H1 (cell line): ENCODE results near the gene ZNRF2. TPM values are rescaled to one million over a fixed set of nuclear protein-coding genes. Genes with fewer than 3 reads are reported as not detected.

Source experiments
- CTCF ChIA-PET: fragments of 300-600 bp; sonication (Branson Sonifier 250); formaldehyde crosslinking; loops from one replicate; lab custom pipeline; 2021; ENCODE audit not compliant: partially characterized antibody; lab: Charles Lee
- POLR2A ChIA-PET: fragments of 300-600 bp; sonication (Branson Sonifier 250); formaldehyde crosslinking; loops from one replicate; lab custom pipeline; 2021; ENCODE audit warnings: inconsistent platforms; ENCODE audit not compliant: partially characterized antibody; lab: Charles Lee
- DNase-seq, 2 experiments: peaks; one replicate each; pipeline versions ENCODE4 v3.0.0 to v3.0.0-alpha.2; 2010 to 2022; ENCODE audit warnings: low spot score in 2 of 2, low read depth in 1 of 2, mixed read lengths in 1 of 2
- FAIRE-seq: peaks from 2 replicates; lab custom pipeline; 2011; peaks lifted over from hg19 to GRCh38; lab: Jason Lieb, UNC
- H2AFZ ChIP-seq: 2 replicates; pipeline ENCODE4 v1.8.1; 2012; ENCODE audit warnings: low read length, inconsistent platforms
- H2AK5ac ChIP-seq: 2 replicates; pipeline ENCODE4 v1.6.1; 2013; ENCODE audit warnings: low read depth, low read length
- H2BK120ac ChIP-seq: replicated peaks from 2 replicates; pipeline ENCODE3; 2013; ENCODE audit warnings: low read depth, low read length, inconsistent platforms
- H2BK12ac ChIP-seq: 2 replicates; pipeline ENCODE4 v1.6.1; 2013; ENCODE audit warnings: low read depth, low read length
- H2BK15ac ChIP-seq: 2 replicates; pipeline ENCODE4 v1.6.1; 2013; ENCODE audit warnings: low read length
- H2BK20ac ChIP-seq: 2 replicates; pipeline ENCODE4 v1.6.1; 2013; ENCODE audit warnings: low read length
- H2BK5ac ChIP-seq: 2 replicates; pipeline ENCODE4 v1.6.1; 2013; ENCODE audit warnings: low read depth, low read length
- H3K14ac ChIP-seq: 2 replicates; pipeline ENCODE4 v1.6.1; 2013; ENCODE audit warnings: inconsistent platforms; ENCODE audit not compliant: insufficient read length
- H3K18ac ChIP-seq: 2 replicates; pipeline ENCODE4 v1.6.1; 2013; ENCODE audit warnings: low read length; ENCODE audit errors: extremely low read depth
- H3K23ac ChIP-seq: 2 replicates; pipeline ENCODE4 v1.6.1; 2013; ENCODE audit warnings: inconsistent platforms; ENCODE audit not compliant: insufficient read length
- H3K23me2 ChIP-seq: 2 replicates; pipeline ENCODE4 v1.6.1; 2013; ENCODE audit warnings: low read depth, low read length
- H3K27ac ChIP-seq: 2 replicates; pipeline ENCODE4 v1.6.1; 2011; ENCODE audit warnings: low read depth, low read length, inconsistent platforms
- H3K27me3 ChIP-seq, 4 experiments: replicated peaks in 1 of 4; 1 replicate in 1 of 4; 2 replicates in 3 of 4; pipeline versions ENCODE4 v1.6.1 to v1.8.1; 2011 to 2013; ENCODE audit warnings: low read length in 3 of 4, mild to moderate bottlenecking in 3 of 4, inconsistent platforms in 2 of 4, mixed read lengths in 2 of 4, moderate library complexity in 1 of 4; ENCODE audit not compliant: control insufficient read depth in 3 of 4, insufficient read depth in 3 of 4; ENCODE audit errors: extremely low read depth in 1 of 4
- H3K36me3 ChIP-seq, 4 experiments: 2 replicates each; pipeline versions ENCODE4 v1.6.1 to v1.8.1; 2011 to 2013; ENCODE audit warnings: mild to moderate bottlenecking in 4 of 4, low read length in 3 of 4, moderate library complexity in 2 of 4, control low read depth in 1 of 4, inconsistent platforms in 1 of 4; ENCODE audit not compliant: insufficient read depth in 4 of 4, control insufficient read depth in 2 of 4
- H3K4ac ChIP-seq: replicated peaks from 2 replicates; pipeline ENCODE3; 2013; ENCODE audit warnings: low read length, low read depth, mixed read lengths, inconsistent platforms; ENCODE audit not compliant: insufficient read length
- H3K4me1 ChIP-seq, 4 experiments: replicated peaks in 1 of 4; 1 replicate in 1 of 4; 2 replicates in 3 of 4; pipeline versions ENCODE4 v1.6.1 to v1.8.1; 2011 to 2013; ENCODE audit warnings: low read length in 3 of 4, inconsistent platforms in 2 of 4, mixed read lengths in 1 of 4; ENCODE audit not compliant: insufficient read depth in 4 of 4, control insufficient read depth in 3 of 4
- H3K4me2 ChIP-seq, 2 experiments: 2 replicates each; pipeline versions ENCODE4 v1.6.1 to v1.8.1; 2011 to 2013; ENCODE audit warnings: low read depth in 2 of 2, low read length in 2 of 2, control low read depth in 1 of 2, inconsistent platforms in 1 of 2, mild to moderate bottlenecking in 1 of 2; ENCODE audit not compliant: insufficient read depth in 1 of 2
- H3K4me3 ChIP-seq, 4 experiments: fragments of 200-600, 300-600 bp in 1 of 4; sonication (generic), shearing (Covaris generic), sonication (Bioruptor Twin) in 1 of 4; 2 replicates each; pipeline versions ENCODE4 v1.5.1 to v1.8.1; 2011 to 2016; ENCODE audit warnings: low read length in 4 of 4, low read depth in 3 of 4, control low read depth in 2 of 4, inconsistent platforms in 2 of 4, mild to moderate bottlenecking in 2 of 4, mixed read lengths in 1 of 4, moderate library complexity in 1 of 4; ENCODE audit not compliant: insufficient read depth in 2 of 4; ENCODE audit errors: extremely low read depth in 1 of 4
- H3K56ac ChIP-seq: replicated peaks from 2 replicates; pipeline ENCODE3; 2013; ENCODE audit warnings: low read depth, mild to moderate bottlenecking, mixed read lengths, low read length, inconsistent platforms; ENCODE audit not compliant: insufficient read length
- H3K79me1 ChIP-seq: 2 replicates; pipeline ENCODE4 v1.6.1; 2013; ENCODE audit warnings: low read depth, low read length, control low read depth
- H3K79me2 ChIP-seq, 2 experiments: 2 replicates each; pipeline versions ENCODE4 v1.6.1 to v1.8.1; 2012 to 2013; ENCODE audit warnings: low read length in 2 of 2, mild to moderate bottlenecking in 2 of 2, inconsistent platforms in 1 of 2; ENCODE audit not compliant: insufficient read depth in 2 of 2, control insufficient read depth in 1 of 2
- H3K9ac ChIP-seq, 4 experiments: replicated peaks in 1 of 4; 1 replicate in 1 of 4; 2 replicates in 3 of 4; pipeline versions ENCODE4 v1.6.1 to v1.8.1; 2011 to 2013; ENCODE audit warnings: low read depth in 3 of 4, low read length in 3 of 4, control low read depth in 2 of 4, mild to moderate bottlenecking in 2 of 4, moderate library complexity in 2 of 4, inconsistent platforms in 1 of 4; ENCODE audit errors: extremely low read depth in 1 of 4
- H3K9me3 ChIP-seq, 2 experiments: 2 replicates each; pipeline versions ENCODE4 v1.6.1 to v1.8.1; 2012 to 2013; ENCODE audit warnings: mild to moderate bottlenecking in 2 of 2, moderate library complexity in 2 of 2, control low read depth in 1 of 2, inconsistent platforms in 1 of 2, low read depth in 1 of 2, low read length in 1 of 2, mixed read lengths in 1 of 2; ENCODE audit not compliant: insufficient read depth in 2 of 2
- H4K20me1 ChIP-seq, 2 experiments: replicated peaks in 1 of 2; 2 replicates each; pipeline versions ENCODE3 to v1.8.1; 2011 to 2013; ENCODE audit warnings: inconsistent platforms in 2 of 2, low read length in 2 of 2, mild to moderate bottlenecking in 1 of 2; ENCODE audit not compliant: insufficient read depth in 2 of 2, control insufficient read depth in 1 of 2
- H4K5ac ChIP-seq: 2 replicates; pipeline ENCODE4 v1.6.1; 2013; ENCODE audit warnings: low read length, low read depth, mixed read lengths, inconsistent platforms; ENCODE audit not compliant: insufficient read length
- H4K8ac ChIP-seq: 2 replicates; pipeline ENCODE4 v1.8.0; 2013; ENCODE audit warnings: mild to moderate bottlenecking, moderate library complexity, low read length, inconsistent platforms; ENCODE audit not compliant: insufficient read depth; ENCODE audit errors: extremely low read depth
- H4K91ac ChIP-seq: replicated peaks from 2 replicates; pipeline ENCODE3; 2013; ENCODE audit warnings: low read length, mixed read lengths, inconsistent platforms; ENCODE audit not compliant: insufficient read length
- EGR1 ChIP-seq: IDR thresholded peaks from 2 replicates; pipeline ENCODE4 v1.6.1; 2011; ENCODE audit warnings: low read depth, low read length, borderline replicate concordance
- KDM1A ChIP-seq: fragments of 200-600, 300-600 bp; sonication (generic); IDR thresholded peaks from 2 replicates; pipeline ENCODE4 v1.7.1; 2016; ENCODE audit warnings: mild to moderate bottlenecking, low read length, borderline replicate concordance
- SAP30 ChIP-seq: fragments of 300-600 bp; sonication (generic); IDR thresholded peaks from 2 replicates; pipeline ENCODE4 v1.7.1; 2012; ENCODE audit warnings: low read length, moderate library complexity, mild to moderate bottlenecking, inconsistent platforms; ENCODE audit not compliant: insufficient read depth, insufficient replicate concordance
- SIX5 ChIP-seq: IDR thresholded peaks from 2 replicates; pipeline ENCODE4 v1.6.1; 2011; ENCODE audit warnings: mild to moderate bottlenecking, low read depth, low read length
- ZNF274 ChIP-seq: IDR thresholded peaks from 2 replicates; pipeline ENCODE4 v1.7.0; 2012; ENCODE audit warnings: low read length, borderline replicate concordance; ENCODE audit errors: extremely low read depth
- WGBS, 2 experiments: shearing (Covaris generic) in 1 of 2; methylation state at CpG; one replicate each; pipeline versions ENCODE4 v1.1.6 to v1.1.7; 2013 to 2015; ENCODE audit warnings: low lambda C conversion rate in 2 of 2, mixed read lengths in 2 of 2, inconsistent platforms in 1 of 2, low coverage in 1 of 2, missing lambda C conversion rate in 1 of 2; ENCODE audit not compliant: insufficient replicate concordance in 2 of 2, insufficient coverage in 1 of 2, insufficient read length in 1 of 2; ENCODE audit errors: extremely low coverage in 1 of 2, missing lambda C conversion rate in 1 of 2; 5-methylcytosine and 5-hydroxymethylcytosine counted together
- polyA plus RNA-seq, 7 experiments: library from polyadenylated mRNA; depleted of rRNA in 3 of 7; stranded (reverse) in 5 of 7; unstranded in 2 of 7; fragments of >200 nt in 5 of 7; fragments of 200-250 nt in 2 of 7; gene quantifications; 1 replicate in 5 of 7; 2 replicates in 1 of 7; 4 replicates in 1 of 7; pipeline versions ENCODE4 v1.2.1 to v1.2.3, GENCODE V29; 2011 to 2013; ENCODE audit warnings: missing spikeins in 2 of 7, mixed read lengths in 2 of 7
- total RNA-seq: library from RNA; stranded (reverse); fragmentation: NEBNext Ultra II Directional; extraction: Animal tissue kit (Norgen Biotek cat#: 25700); gene quantifications from 2 replicates; pipeline ENCODE4 v1.2.1, GENCODE V29; 2021

ZNRF2 gene
- total and polyA plus RNA-seq, 2 of the 8 experiments (the other 6 are each of a cell fraction or from before 2014, with no cell fraction given) = 2.9 to 16.2 TPM

- no peak overlapping the region for H3K4me3 ChIP-seq
- no peak overlapping the region for H2AK5ac ChIP-seq
- FAIRE-seq = no peak
- no peak overlapping the region for H4K91ac ChIP-seq
- no peak overlapping the region for H3K9ac ChIP-seq
- no peaks in the 10 kb centered on the region for H4K20me1 ChIP-seq
- H3K27me3 ChIP-seq = no peaks in the 10 kb centered on the region; a peak in 1 of 7 replicates
- H3K9me3 ChIP-seq = no peaks in the 10 kb centered on the region
- POLR2A ChIA-PET = interaction anchor here (0.6 kb wide), 1 partner anchor 223 kb away, joined by 3 read pairs; no protein-coding TSS in a partner anchor
- no peak for TF ChIP-seq SIX5
- TF ChIP-seq ZNF274 = no peak
- no peak for TF ChIP-seq EGR1
- no peak for TF ChIP-seq KDM1A
- no peak for TF ChIP-seq SAP30
- DNase-seq = no peak
- no peak overlapping the region for H4K5ac ChIP-seq
- no peak overlapping the region for H2BK15ac ChIP-seq
- H2AFZ ChIP-seq = no peak overlapping the region
- H3K4me2 ChIP-seq = no peak overlapping the region
- no peak overlapping the region for H2BK5ac ChIP-seq
- CTCF ChIA-PET = interaction anchor here (0.6 to 1.5 kb wide), 8 partner anchors 18 to 688 kb away, joined by 3 read pairs; no protein-coding TSS in a partner anchor
- H3K4me1 ChIP-seq = peaks cover 0 to 4% (median 0%) of the 10 kb centered on the region in 4 experiments; a peak in 3 of 7 replicates
- H2BK20ac ChIP-seq = no peak overlapping the region
- H3K27ac ChIP-seq = no peak overlapping the region
- no peaks in the 10 kb centered on the region for H3K23me2 ChIP-seq
- no peak overlapping the region for H3K4ac ChIP-seq
- H3K56ac ChIP-seq = no peak overlapping the region
- no peak overlapping the region for H3K23ac ChIP-seq
- no peak overlapping the region for H3K18ac ChIP-seq
- no peak overlapping the region for H3K14ac ChIP-seq
- H3K79me1 ChIP-seq = no peaks in the 10 kb centered on the region
- WGBS, 2 experiments = 92% methylated on average over 7 of the region's 7 CpGs; no CpG with 5 or more reads in 1 of the 2 experiments
- no peaks in the 10 kb centered on the region for H3K79me2 ChIP-seq
- no peak overlapping the region for H4K8ac ChIP-seq
- H3K36me3 ChIP-seq = no peaks in the 10 kb centered on the region
- no peak overlapping the region for H2BK120ac ChIP-seq
- no peak overlapping the region for H2BK12ac ChIP-seq
These were observed 38.5 kb upstream of the ZNRF2 start for GRCh38 chr7:30245913-30246312.
